ENCODE measurements around the gene NFATC2. TPM values are rescaled to one million over a fixed set of nuclear protein-coding genes. Genes with fewer than 3 reads are reported as not detected.

NFATC2 gene
- polyA plus RNA-seq, 1 donor from 2014 or later, result not detected

- no peak overlapping the region for H3K27ac ChIP-seq (ENCODE audit: low read length)
- TF ChIP-seq TAF1 (IDR thresholded peaks at IDR 0.05; ENCODE audit: low read depth) (no peak), CTCF (IDR thresholded peaks at IDR 0.05; ENCODE audit: poor library complexity, severe bottlenecking) (no peak), SMC3 (conservative IDR thresholded peaks at IDR 0.05; ENCODE audit: poor library complexity) (no peak), RAD21 (conservative IDR thresholded peaks at IDR 0.05) (no peak), MXI1 (conservative IDR thresholded peaks at IDR 0.05; ENCODE audit: poor library complexity, severe bottlenecking) (no peak), EP300 (conservative IDR thresholded peaks at IDR 0.05; ENCODE audit: poor library complexity, severe bottlenecking) (no peak), POLR2AphosphoS5 (IDR thresholded peaks at IDR 0.05) (no peak), EZH2 (IDR thresholded peaks at IDR 0.05; ENCODE audit: borderline replicate concordance, insufficient read depth, low read length, poor library complexity, severe bottlenecking) (no peak)
- TF ChIP-seq, protein P1, sequence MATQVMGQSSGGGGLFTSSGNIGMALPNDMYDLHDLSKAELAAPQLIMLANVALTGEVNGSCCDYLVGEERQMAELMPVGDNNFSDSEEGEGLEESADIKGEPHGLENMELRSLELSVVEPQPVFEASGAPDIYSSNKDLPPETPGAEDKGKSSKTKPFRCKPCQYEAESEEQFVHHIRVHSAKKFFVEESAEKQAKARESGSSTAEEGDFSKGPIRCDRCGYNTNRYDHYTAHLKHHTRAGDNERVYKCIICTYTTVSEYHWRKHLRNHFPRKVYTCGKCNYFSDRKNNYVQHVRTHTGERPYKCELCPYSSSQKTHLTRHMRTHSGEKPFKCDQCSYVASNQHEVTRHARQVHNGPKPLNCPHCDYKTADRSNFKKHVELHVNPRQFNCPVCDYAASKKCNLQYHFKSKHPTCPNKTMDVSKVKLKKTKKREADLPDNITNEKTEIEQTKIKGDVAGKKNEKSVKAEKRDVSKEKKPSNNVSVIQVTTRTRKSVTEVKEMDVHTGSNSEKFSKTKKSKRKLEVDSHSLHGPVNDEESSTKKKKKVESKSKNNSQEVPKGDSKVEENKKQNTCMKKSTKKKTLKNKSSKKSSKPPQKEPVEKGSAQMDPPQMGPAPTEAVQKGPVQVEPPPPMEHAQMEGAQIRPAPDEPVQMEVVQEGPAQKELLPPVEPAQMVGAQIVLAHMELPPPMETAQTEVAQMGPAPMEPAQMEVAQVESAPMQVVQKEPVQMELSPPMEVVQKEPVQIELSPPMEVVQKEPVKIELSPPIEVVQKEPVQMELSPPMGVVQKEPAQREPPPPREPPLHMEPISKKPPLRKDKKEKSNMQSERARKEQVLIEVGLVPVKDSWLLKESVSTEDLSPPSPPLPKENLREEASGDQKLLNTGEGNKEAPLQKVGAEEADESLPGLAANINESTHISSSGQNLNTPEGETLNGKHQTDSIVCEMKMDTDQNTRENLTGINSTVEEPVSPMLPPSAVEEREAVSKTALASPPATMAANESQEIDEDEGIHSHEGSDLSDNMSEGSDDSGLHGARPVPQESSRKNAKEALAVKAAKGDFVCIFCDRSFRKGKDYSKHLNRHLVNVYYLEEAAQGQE (IDR thresholded peaks at IDR 0.05; ENCODE audit: borderline replicate concordance), result no peak
- H3K4me3 ChIP-seq (ENCODE audit: low read length), result no peak overlapping the region
- no peaks in the 10 kb centered on the region for H4K20me1 ChIP-seq (ENCODE audit: insufficient read depth)
- H3F3A ChIP-seq (ENCODE audit: insufficient read depth, low read length, poor library complexity, severe bottlenecking), result no peaks in the 10 kb centered on the region
- no peak overlapping the region for H2AFZ ChIP-seq (ENCODE audit: low read depth, low read length)
- no peak overlapping the region for H3K4me2 ChIP-seq (ENCODE audit: low read length)
- H3K36me3 ChIP-seq (ENCODE audit: insufficient read depth, low read length), result no peaks in the 10 kb centered on the region
- no peaks in the 10 kb centered on the region for H3K27me3 ChIP-seq (ENCODE audit: insufficient read depth, low read depth, low read length)
- H3K9ac ChIP-seq (ENCODE audit: low read length), result no peak overlapping the region
- H3K9me3 ChIP-seq (ENCODE audit: low read length), result no peaks in the 10 kb centered on the region
- no peaks in the 10 kb centered on the region for H3K79me2 ChIP-seq (replicated peaks; ENCODE audit: insufficient read depth, low read length)
- no peaks in the 10 kb centered on the region for H3K9me2 ChIP-seq (ENCODE audit: insufficient read depth, low read length)
These were observed 29.9 kb downstream of the NFATC2 start for GRCh38 chr20:51512645-51513044.

GRCh38 chr20:51511861-51512619, 30.5 kb downstream of the NFATC2 start:
- Histone ChIP-seq H3K27ac (ENCODE audit: low read length) (no peak overlapping the region), H3K9me3 (ENCODE audit: low read length) (no peaks in the 10 kb centered on the region), H3K27me3 (ENCODE audit: insufficient read depth, low read depth, low read length) (no peaks in the 10 kb centered on the region)

More at GRCh38 chr20:51511861-51512619, 30.5 kb downstream of the NFATC2 start:
- Histone ChIP-seq H2AFZ (ENCODE audit: low read depth, low read length) (no peak overlapping the region), H3K9ac (ENCODE audit: low read length) (no peak overlapping the region), H3K9me2 (ENCODE audit: insufficient read depth, low read length) (no peaks in the 10 kb centered on the region), H3K4me2 (ENCODE audit: low read length) (no peak overlapping the region), H3K79me2 (replicated peaks; ENCODE audit: insufficient read depth, low read length) (no peaks in the 10 kb centered on the region), H3K36me3 (ENCODE audit: insufficient read depth, low read length) (no peaks in the 10 kb centered on the region), H3F3A (ENCODE audit: insufficient read depth, low read length, poor library complexity, severe bottlenecking) (no peaks in the 10 kb centered on the region), H4K20me1 (ENCODE audit: insufficient read depth) (no peaks in the 10 kb centered on the region), H3K4me3 (ENCODE audit: low read length) (no peak overlapping the region)
- TF ChIP-seq MXI1 (conservative IDR thresholded peaks at IDR 0.05; ENCODE audit: poor library complexity, severe bottlenecking) (no peak), EZH2 (IDR thresholded peaks at IDR 0.05; ENCODE audit: borderline replicate concordance, insufficient read depth, low read length, poor library complexity, severe bottlenecking) (no peak), CTCF (IDR thresholded peaks at IDR 0.05; ENCODE audit: poor library complexity, severe bottlenecking) (no peak), TAF1 (IDR thresholded peaks at IDR 0.05; ENCODE audit: low read depth) (no peak), SMC3 (conservative IDR thresholded peaks at IDR 0.05; ENCODE audit: poor library complexity) (no peak), EP300 (conservative IDR thresholded peaks at IDR 0.05; ENCODE audit: poor library complexity, severe bottlenecking) (no peak), POLR2AphosphoS5 (IDR thresholded peaks at IDR 0.05) (no peak), RAD21 (conservative IDR thresholded peaks at IDR 0.05) (no peak)
- TF ChIP-seq, protein P1 (IDR thresholded peaks at IDR 0.05; ENCODE audit: borderline replicate concordance), result no peak
